HepG2 (cell line): ENCODE results near the gene RABL6. TPM values are rescaled to one million over a fixed set of nuclear protein-coding genes. Genes with fewer than 3 reads are reported as not detected.

Experiments used
- ARNTL ChIP-seq: sonication (generic); formaldehyde crosslinking; IDR thresholded peaks from 2 replicates; pipeline ENCODE4 v1.4.0; 2020; ENCODE audit warnings: mild to moderate bottlenecking, missing genetic modification reagents
- KLF16 ChIP-seq, 2 experiments: sonication (generic) in 1 of 2; formaldehyde crosslinking in 1 of 2; IDR thresholded peaks; 2 replicates each; pipeline versions ENCODE4 v1.6.1 to v1.8.0; 2016 to 2023; ENCODE audit warnings: missing genetic modification reagents in 2 of 2, missing compliant biosample characterization in 1 of 2
- MAFK ChIP-seq, 2 experiments: IDR thresholded peaks in 1 of 2; conservative IDR thresholded peaks in 1 of 2; 2 replicates each; pipeline ENCODE4 v1.6.1; 2011; ENCODE audit warnings: improper control_type of control experiment in 2 of 2, low read length in 2 of 2
- MBD4 ChIP-seq: IDR thresholded peaks from 2 replicates; pipeline ENCODE4 v1.6.1; 2012; ENCODE audit warnings: low read length, inconsistent platforms, borderline replicate concordance
- MXI1 ChIP-seq: IDR thresholded peaks from 3 replicates; pipeline ENCODE4 v1.6.1; 2012; ENCODE audit warnings: low read depth, low read length, inconsistent platforms, borderline replicate concordance
- NKX3-1 ChIP-seq: sonication (generic); formaldehyde crosslinking; IDR thresholded peaks from 2 replicates; pipeline ENCODE4 v1.5.0; 2020; ENCODE audit warnings: missing genetic modification reagents
- SETDB1 ChIP-seq: sonication (generic); formaldehyde crosslinking; IDR thresholded peaks from 2 replicates; pipeline ENCODE4 v1.5.1; 2020; ENCODE audit warnings: missing genetic modification reagents, mild to moderate bottlenecking, borderline replicate concordance
- SOX5 ChIP-seq: IDR thresholded peaks from 2 replicates; pipeline ENCODE4 v1.6.1; 2016; ENCODE audit warnings: borderline replicate concordance
- SP2 ChIP-seq: sonication (generic); formaldehyde crosslinking; IDR thresholded peaks from 2 replicates; pipeline ENCODE4 v1.5.1; 2020; ENCODE audit warnings: mild to moderate bottlenecking, missing genetic modification reagents
- TOE1 ChIP-seq: sonication (generic); formaldehyde crosslinking; IDR thresholded peaks from 2 replicates; pipeline ENCODE4 v1.4.0; 2020; ENCODE audit warnings: mild to moderate bottlenecking, missing genetic modification reagents
- ZNF232 ChIP-seq: sonication (generic); formaldehyde crosslinking; IDR thresholded peaks from 2 replicates; pipeline ENCODE4 v1.4.0; 2020; ENCODE audit warnings: missing genetic modification reagents, borderline replicate concordance
- ZNF263 ChIP-seq: sonication (generic); formaldehyde crosslinking; IDR thresholded peaks from 2 replicates; pipeline ENCODE4 v1.4.0; 2020; ENCODE audit warnings: missing genetic modification reagents
- ZNF282 ChIP-seq: fragments of 450-650 bp; IDR thresholded peaks from 2 replicates; pipeline ENCODE4 v1.6.1; 2018; ENCODE audit not compliant: partially characterized antibody
- ZNF337 ChIP-seq: sonication (generic); formaldehyde crosslinking; IDR thresholded peaks from 2 replicates; pipeline ENCODE4 v1.5.1; 2020; ENCODE audit warnings: missing genetic modification reagents, low read depth, mild to moderate bottlenecking, borderline replicate concordance
- ZNF431 ChIP-seq: sonication (generic); formaldehyde crosslinking; IDR thresholded peaks from 2 replicates; pipeline ENCODE4 v1.9.0; 2022; ENCODE audit warnings: missing genetic modification reagents, low read depth, mild to moderate bottlenecking, borderline replicate concordance
- polyA plus RNA-seq, 8 experiments: library from polyadenylated mRNA; depleted of rRNA in 3 of 8; stranded (reverse) in 7 of 8; unstranded in 1 of 8; fragments of >200 nt; fragmentation: Illumina TruSeq in 4 of 8; extraction: Trizol in 4 of 8; gene quantifications; 2 replicates each; pipeline versions ENCODE4 v1.2.1 to v1.2.3, GENCODE V29; 2011 to 2016; ENCODE audit warnings: low read depth in 4 of 8, missing spikeins in 1 of 8, mixed read lengths in 1 of 8; ENCODE audit not compliant: insufficient read depth in 1 of 8
- total RNA-seq, 5 experiments: library from RNA; depleted of rRNA; stranded (reverse); fragments of >200 nt; fragmentation: Illumina TruSeq; extraction: Trizol; gene quantifications; 2 replicates each; pipeline ENCODE4 v1.2.3, GENCODE V29; 2016; ENCODE audit warnings: low read depth in 1 of 5
- TF ChIP-seq, protein P1 (sequence below): sonication (generic); formaldehyde crosslinking; IDR thresholded peaks from 2 replicates; pipeline ENCODE4 v1.4.0; 2020; ENCODE audit warnings: missing genetic modification reagents, borderline replicate concordance
- TF ChIP-seq, protein P2 (sequence below): sonication (generic); formaldehyde crosslinking; IDR thresholded peaks from 2 replicates; pipeline ENCODE4 v1.4.0; 2020; ENCODE audit warnings: mild to moderate bottlenecking, missing genetic modification reagents
- TF ChIP-seq, protein P3 (sequence below): IDR thresholded peaks from 2 replicates; pipeline ENCODE4 v1.4.0; 2020; ENCODE audit warnings: mild to moderate bottlenecking, missing genetic modification reagents
- TF ChIP-seq, protein P4 (sequence below): IDR thresholded peaks from 2 replicates; pipeline ENCODE4 v1.6.1; 2016; ENCODE audit warnings: control low read depth
- TF ChIP-seq, protein P5 (sequence below): fragments of 450-650 bp; IDR thresholded peaks from 2 replicates; pipeline ENCODE4 v1.6.1; 2016

RABL6 gene
- total and polyA plus RNA-seq, 2 of the 13 experiments (the other 11 are each of a cell fraction or from before 2014, with no cell fraction given), result 81.5 to 125 TPM

DNA sequence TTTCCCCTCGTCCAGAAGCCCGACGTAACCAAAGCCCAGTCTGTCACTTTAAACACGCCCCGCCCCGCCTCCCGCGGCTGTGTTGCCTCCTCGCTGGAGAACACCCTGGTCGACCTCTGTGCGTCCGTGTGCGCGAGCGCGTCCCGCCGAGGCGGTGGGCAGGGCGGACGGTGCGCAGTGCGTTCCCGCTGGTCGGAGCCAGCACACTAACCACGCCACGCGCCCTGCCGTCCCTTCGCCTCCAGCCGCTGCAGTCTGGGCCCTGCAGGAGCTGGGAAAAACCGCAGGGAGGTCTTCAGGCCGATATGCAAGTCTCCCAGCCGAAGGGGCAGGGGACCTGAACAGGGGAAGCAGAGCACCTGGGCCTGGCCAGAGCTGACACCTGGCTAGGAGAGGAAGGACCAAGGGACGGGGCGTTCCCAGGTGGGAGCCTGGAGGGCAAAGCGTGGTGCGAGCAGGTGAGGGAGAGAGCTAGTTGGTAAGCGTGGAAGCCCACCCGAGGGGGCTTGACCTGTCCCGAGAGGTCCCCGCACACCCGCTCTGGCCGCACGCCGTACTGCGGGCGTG lies 40.2 kb downstream of the RABL6 start (continued):
- TF ChIP-seq, protein P1, sequence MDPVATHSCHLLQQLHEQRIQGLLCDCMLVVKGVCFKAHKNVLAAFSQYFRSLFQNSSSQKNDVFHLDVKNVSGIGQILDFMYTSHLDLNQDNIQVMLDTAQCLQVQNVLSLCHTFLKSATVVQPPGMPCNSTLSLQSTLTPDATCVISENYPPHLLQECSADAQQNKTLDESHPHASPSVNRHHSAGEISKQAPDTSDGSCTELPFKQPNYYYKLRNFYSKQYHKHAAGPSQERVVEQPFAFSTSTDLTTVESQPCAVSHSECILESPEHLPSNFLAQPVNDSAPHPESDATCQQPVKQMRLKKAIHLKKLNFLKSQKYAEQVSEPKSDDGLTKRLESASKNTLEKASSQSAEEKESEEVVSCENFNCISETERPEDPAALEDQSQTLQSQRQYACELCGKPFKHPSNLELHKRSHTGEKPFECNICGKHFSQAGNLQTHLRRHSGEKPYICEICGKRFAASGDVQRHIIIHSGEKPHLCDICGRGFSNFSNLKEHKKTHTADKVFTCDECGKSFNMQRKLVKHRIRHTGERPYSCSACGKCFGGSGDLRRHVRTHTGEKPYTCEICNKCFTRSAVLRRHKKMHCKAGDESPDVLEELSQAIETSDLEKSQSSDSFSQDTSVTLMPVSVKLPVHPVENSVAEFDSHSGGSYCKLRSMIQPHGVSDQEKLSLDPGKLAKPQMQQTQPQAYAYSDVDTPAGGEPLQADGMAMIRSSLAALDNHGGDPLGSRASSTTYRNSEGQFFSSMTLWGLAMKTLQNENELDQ, result no peak
- TF ChIP-seq MXI1 (peak; percentile 13; the same call in 1 of the 3 replicates), TOE1 (no peak), MBD4 (no peak), ZNF431 (no peak; the same call in 1 of the 2 replicates), ZNF337 (no peak), SP2 (CRISPR knock-in tag) (peak; percentile 61; the same call in 1 of the 2 replicates), NKX3-1 (CRISPR knock-in tag) (no peak), KLF16 (CRISPR knock-in tag; IDR thresholded peaks at IDR 0.05) (peak; percentile 36 to 68; a peak in 1 of 4 replicates), ARNTL (0 out of 2 replicates have a peak, but pooled peaks have one; percentile 38), SETDB1 (CRISPR knock-in tag) (no peak), ZNF282 (no peak), MAFK (conservative IDR thresholded peaks at IDR 0.05 in 1 of 2, IDR thresholded peaks at IDR 0.05 in 1 of 2; ENCODE audit: low read length in 2 of 2) (no peak), ZNF232 (CRISPR knock-in tag) (no peak), SOX5 (CRISPR knock-in tag) (no peak), ZNF263 (CRISPR knock-in tag) (no peak)
- TF ChIP-seq, protein P2, sequence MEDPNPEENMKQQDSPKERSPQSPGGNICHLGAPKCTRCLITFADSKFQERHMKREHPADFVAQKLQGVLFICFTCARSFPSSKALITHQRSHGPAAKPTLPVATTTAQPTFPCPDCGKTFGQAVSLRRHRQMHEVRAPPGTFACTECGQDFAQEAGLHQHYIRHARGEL (CRISPR knock-in tag), result 0 out of 2 replicates have a peak, but pooled peaks have one; percentile 4
- TF ChIP-seq, protein P3, sequence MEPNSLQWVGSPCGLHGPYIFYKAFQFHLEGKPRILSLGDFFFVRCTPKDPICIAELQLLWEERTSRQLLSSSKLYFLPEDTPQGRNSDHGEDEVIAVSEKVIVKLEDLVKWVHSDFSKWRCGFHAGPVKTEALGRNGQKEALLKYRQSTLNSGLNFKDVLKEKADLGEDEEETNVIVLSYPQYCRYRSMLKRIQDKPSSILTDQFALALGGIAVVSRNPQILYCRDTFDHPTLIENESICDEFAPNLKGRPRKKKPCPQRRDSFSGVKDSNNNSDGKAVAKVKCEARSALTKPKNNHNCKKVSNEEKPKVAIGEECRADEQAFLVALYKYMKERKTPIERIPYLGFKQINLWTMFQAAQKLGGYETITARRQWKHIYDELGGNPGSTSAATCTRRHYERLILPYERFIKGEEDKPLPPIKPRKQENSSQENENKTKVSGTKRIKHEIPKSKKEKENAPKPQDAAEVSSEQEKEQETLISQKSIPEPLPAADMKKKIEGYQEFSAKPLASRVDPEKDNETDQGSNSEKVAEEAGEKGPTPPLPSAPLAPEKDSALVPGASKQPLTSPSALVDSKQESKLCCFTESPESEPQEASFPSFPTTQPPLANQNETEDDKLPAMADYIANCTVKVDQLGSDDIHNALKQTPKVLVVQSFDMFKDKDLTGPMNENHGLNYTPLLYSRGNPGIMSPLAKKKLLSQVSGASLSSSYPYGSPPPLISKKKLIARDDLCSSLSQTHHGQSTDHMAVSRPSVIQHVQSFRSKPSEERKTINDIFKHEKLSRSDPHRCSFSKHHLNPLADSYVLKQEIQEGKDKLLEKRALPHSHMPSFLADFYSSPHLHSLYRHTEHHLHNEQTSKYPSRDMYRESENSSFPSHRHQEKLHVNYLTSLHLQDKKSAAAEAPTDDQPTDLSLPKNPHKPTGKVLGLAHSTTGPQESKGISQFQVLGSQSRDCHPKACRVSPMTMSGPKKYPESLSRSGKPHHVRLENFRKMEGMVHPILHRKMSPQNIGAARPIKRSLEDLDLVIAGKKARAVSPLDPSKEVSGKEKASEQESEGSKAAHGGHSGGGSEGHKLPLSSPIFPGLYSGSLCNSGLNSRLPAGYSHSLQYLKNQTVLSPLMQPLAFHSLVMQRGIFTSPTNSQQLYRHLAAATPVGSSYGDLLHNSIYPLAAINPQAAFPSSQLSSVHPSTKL (CRISPR knock-in tag), result no peak
- TF ChIP-seq, protein P4, sequence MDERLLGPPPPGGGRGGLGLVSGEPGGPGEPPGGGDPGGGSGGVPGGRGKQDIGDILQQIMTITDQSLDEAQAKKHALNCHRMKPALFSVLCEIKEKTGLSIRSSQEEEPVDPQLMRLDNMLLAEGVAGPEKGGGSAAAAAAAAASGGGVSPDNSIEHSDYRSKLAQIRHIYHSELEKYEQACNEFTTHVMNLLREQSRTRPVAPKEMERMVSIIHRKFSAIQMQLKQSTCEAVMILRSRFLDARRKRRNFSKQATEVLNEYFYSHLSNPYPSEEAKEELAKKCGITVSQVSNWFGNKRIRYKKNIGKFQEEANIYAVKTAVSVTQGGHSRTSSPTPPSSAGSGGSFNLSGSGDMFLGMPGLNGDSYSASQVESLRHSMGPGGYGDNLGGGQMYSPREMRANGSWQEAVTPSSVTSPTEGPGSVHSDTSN, result no peak
- TF ChIP-seq, protein P5, sequence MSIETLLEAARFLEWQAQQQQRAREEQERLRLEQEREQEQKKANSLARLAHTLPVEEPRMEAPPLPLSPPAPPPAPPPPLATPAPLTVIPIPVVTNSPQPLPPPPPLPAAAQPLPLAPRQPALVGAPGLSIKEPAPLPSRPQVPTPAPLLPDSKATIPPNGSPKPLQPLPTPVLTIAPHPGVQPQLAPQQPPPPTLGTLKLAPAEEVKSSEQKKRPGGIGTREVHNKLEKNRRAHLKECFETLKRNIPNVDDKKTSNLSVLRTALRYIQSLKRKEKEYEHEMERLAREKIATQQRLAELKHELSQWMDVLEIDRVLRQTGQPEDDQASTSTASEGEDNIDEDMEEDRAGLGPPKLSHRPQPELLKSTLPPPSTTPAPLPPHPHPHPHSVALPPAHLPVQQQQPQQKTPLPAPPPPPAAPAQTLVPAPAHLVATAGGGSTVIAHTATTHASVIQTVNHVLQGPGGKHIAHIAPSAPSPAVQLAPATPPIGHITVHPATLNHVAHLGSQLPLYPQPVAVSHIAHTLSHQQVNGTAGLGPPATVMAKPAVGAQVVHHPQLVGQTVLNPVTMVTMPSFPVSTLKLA, result no peak
